Measurements from ENCODE around the gene EPHA4.

The EPHA4 gene

DNA sequence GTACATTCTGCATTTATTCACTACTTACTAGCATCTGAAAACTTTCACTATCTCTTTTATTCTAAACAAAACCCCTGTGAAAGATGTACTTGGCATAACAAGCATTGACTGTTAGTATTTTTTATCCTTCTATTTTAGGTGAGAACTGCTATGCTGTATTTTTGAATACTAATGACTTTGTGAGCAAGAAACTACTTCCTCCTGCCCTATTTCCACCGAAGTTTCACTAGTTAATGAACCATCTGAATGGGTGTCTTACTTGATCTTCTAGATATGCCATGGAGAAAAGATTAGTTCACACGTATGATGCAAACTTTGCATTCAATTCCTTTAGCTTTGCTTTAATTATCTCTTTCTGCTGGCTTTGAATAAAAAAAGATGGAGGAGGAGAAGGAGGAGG lies 68.1 kb downstream of the EPHA4 start:
- H3K4me3 ChIP-seq (replicated peaks; ENCODE audit: low read depth, low read length) = no peak overlapping the region
- no peaks in the 10 kb centered on the region for H3K36me3 ChIP-seq (ENCODE audit: control insufficient read depth, insufficient read depth, low read length)
- TF ChIP-seq, protein P1, sequence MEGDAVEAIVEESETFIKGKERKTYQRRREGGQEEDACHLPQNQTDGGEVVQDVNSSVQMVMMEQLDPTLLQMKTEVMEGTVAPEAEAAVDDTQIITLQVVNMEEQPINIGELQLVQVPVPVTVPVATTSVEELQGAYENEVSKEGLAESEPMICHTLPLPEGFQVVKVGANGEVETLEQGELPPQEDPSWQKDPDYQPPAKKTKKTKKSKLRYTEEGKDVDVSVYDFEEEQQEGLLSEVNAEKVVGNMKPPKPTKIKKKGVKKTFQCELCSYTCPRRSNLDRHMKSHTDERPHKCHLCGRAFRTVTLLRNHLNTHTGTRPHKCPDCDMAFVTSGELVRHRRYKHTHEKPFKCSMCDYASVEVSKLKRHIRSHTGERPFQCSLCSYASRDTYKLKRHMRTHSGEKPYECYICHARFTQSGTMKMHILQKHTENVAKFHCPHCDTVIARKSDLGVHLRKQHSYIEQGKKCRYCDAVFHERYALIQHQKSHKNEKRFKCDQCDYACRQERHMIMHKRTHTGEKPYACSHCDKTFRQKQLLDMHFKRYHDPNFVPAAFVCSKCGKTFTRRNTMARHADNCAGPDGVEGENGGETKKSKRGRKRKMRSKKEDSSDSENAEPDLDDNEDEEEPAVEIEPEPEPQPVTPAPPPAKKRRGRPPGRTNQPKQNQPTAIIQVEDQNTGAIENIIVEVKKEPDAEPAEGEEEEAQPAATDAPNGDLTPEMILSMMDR (IDR thresholded peaks at IDR 0.05; ENCODE audit: insufficient read depth, low read length, poor library complexity, severe bottlenecking) = no peak
- H3K27me3 ChIP-seq (replicated peaks; ENCODE audit: control insufficient read depth, insufficient read depth, low read length) = no peaks in the 10 kb centered on the region
- no peak for DNase-seq (ENCODE audit: extremely low read depth, insufficient read length)

DNA sequence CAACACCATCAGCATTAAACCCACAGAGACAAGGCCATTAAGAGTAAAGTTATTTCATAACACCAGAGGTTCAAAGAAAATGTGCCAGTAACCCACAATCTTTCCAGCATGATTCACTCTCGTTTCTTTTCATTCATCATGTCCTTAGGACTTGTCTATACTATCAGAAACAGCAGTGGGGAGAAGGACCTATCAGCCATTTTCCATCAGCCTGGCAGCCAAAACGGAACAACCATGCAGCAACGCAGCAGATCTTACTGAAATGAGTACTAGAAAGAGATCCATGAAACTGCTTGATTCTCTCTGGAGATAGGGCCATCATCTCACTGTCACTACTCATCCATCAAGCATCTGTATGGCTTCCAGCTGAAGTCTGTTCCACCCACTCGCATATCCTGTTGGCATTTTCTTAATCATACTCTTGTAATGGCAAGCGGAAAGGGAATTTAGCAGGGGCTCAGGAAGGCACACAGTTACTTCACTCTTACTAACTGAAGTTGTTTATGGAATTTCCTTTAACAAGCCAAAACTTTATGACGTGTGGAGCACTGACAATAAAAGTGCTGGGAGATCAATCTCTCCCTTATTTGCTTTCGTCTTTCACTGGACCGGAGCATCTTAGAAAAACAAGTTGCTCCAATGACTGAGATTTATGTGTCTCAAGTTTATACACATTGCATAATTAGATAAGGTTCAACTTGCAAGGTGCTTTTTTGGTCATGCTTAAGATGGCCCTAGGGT lies 69.7 kb downstream of the EPHA4 start:
- Histone ChIP-seq H3K27me3 (replicated peaks; ENCODE audit: control insufficient read depth, insufficient read depth, low read length) (no peaks in the 10 kb centered on the region), H3K4me3 (replicated peaks; ENCODE audit: low read depth, low read length) (no peak overlapping the region), H3K36me3 (ENCODE audit: control insufficient read depth, insufficient read depth, low read length) (no peaks in the 10 kb centered on the region)
- TF ChIP-seq, protein P1 (IDR thresholded peaks at IDR 0.05; ENCODE audit: insufficient read depth, low read length, poor library complexity, severe bottlenecking) = no peak
- DNase-seq (ENCODE audit: extremely low read depth, insufficient read length) = no peak

DNA sequence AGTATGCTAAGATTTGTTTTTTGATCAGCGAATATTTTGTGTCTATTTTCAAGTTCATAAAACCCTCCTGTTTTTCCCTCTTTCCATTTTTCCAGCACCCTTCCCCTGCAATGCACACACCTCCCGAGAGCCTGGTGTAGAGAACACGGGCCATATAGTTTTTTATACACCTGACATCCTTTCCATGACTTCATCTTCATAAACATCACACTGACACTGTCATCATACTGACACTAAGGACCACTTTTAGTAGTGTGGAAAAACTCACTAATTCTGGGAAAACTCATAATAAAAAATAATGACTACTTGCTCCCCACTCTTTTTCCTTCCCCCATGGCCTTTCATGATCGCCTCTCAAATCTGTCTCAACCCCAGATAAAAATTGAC lies 70.2 kb downstream of the EPHA4 start:
- no peak overlapping the region for H3K4me3 ChIP-seq (replicated peaks; ENCODE audit: low read depth, low read length)
- TF ChIP-seq, protein P1 (IDR thresholded peaks at IDR 0.05; ENCODE audit: insufficient read depth, low read length, poor library complexity, severe bottlenecking) = no peak
- DNase-seq (ENCODE audit: extremely low read depth, insufficient read length) = no peak

DNA sequence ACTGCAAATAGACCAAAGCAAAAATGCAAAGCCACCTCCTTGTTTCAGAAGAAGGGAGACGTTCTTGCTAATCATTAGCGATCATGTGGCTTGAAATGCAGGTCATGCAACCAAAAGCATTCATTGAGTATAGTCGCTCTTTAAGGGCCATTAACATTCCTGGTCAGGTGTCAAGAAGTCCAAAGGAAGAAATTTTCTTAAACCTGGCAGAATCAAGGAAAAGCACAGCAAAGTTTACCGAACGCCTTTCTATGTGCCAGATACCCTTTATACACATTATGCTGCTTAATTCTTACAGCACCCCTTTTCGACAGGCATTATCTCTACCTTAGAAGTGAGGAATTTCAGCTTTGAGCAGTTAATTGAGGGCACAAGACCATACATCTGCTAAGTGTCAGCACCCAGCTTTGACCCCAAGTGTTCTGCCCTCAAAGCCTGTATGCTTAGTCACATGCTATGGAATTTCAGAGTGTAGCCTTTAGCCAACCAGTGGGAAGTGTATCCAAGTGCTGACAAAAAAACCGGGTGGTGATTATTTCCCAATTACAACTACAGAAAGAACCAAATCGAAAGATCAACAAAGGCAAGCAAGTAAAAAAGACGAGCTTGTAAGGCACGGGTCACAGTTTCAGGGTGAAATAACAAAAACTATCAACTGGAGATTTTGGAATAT lies 70.8 kb downstream of the EPHA4 start:
- Histone ChIP-seq H3K4me3 (replicated peaks; ENCODE audit: low read depth, low read length) (no peak overlapping the region), H3K27me3 (replicated peaks; ENCODE audit: control insufficient read depth, insufficient read depth, low read length) (no peaks in the 10 kb centered on the region), H3K36me3 (ENCODE audit: control insufficient read depth, insufficient read depth, low read length) (no peaks in the 10 kb centered on the region)
- no peak for DNase-seq (ENCODE audit: extremely low read depth, insufficient read length)
- TF ChIP-seq, protein P1 (IDR thresholded peaks at IDR 0.05; ENCODE audit: insufficient read depth, low read length, poor library complexity, severe bottlenecking) = no peak

More for the DNA sequence above, 70.2 kb downstream of the EPHA4 start:
- H3K36me3 ChIP-seq (ENCODE audit: control insufficient read depth, insufficient read depth, low read length) = no peaks in the 10 kb centered on the region
- no peaks in the 10 kb centered on the region for H3K27me3 ChIP-seq (replicated peaks; ENCODE audit: control insufficient read depth, insufficient read depth, low read length)

DNA sequence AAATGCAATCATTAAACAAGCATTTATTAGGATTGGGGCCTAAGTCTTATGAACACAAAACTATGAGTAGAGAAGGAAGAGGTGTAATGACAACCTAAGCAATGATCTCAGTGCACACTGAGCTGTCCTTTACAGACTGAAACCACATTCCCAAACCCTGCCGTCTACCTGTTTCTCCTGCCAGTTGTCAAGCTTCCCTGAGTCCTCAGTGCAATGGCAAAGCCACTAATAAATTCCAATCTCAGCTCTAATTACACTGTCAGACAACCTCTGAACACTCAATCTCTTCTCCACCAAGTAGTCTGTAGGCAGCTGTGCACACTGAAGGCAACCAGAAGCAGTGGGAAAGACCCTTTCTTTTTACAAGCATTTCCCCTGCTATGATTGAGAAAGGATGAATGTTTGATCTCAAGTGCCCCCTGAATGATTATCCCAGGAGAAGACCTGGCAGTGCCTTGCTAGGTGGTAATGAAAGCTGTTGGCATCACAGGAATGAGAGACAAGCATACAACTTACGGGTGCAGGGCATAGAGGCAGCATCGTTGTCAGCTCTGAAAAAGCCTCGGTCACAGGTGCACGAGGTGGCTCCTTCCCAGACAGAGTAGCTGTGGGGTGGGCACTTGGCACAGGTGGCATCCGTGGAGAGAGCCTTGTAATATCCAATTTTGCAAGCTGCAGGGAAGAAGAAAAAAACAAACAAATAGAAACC lies 71.4 kb downstream of the EPHA4 start:
- Histone ChIP-seq H3K36me3 (ENCODE audit: control insufficient read depth, insufficient read depth, low read length) (no peaks in the 10 kb centered on the region), H3K4me3 (replicated peaks; ENCODE audit: low read depth, low read length) (no peak overlapping the region), H3K27me3 (replicated peaks; ENCODE audit: control insufficient read depth, insufficient read depth, low read length) (no peaks in the 10 kb centered on the region)
- no peak for DNase-seq (ENCODE audit: extremely low read depth, insufficient read length)
- TF ChIP-seq, protein P1 (IDR thresholded peaks at IDR 0.05; ENCODE audit: insufficient read depth, low read length, poor library complexity, severe bottlenecking) = no peak
